Trophoblast cell (in vitro differentiated cells and primary cell): Measurements from ENCODE around the gene ENTREP3.
"Not testable (repeated sequence)": the region's sequence is repeated elsewhere in the genome, so short reads cannot be mapped to it uniquely, and the experiment has no call there.

Experiments used
- DNase-seq, 2 donors: peaks; one replicate each; pipeline ENCODE4 v3.0.0-alpha.2; 2016
- H2AFZ ChIP-seq: 2 replicates; pipeline ENCODE4 v1.6.1; 2013; ENCODE audit warnings: low read length, moderate library complexity, mild to moderate bottlenecking; ENCODE audit not compliant: insufficient read depth, poor library complexity
- H2AK5ac ChIP-seq: 2 replicates; pipeline ENCODE4 v1.6.1; 2013; ENCODE audit warnings: mild to moderate bottlenecking, low read length
- H2BK120ac ChIP-seq: 2 replicates; pipeline ENCODE4 v1.6.1; 2013; ENCODE audit warnings: low read length, mild to moderate bottlenecking, moderate library complexity; ENCODE audit not compliant: insufficient read depth, poor library complexity
- H2BK12ac ChIP-seq: 2 replicates; pipeline ENCODE4 v1.6.1; 2013; ENCODE audit warnings: mild to moderate bottlenecking, low read length, moderate library complexity
- H2BK5ac ChIP-seq: 2 replicates; pipeline ENCODE4 v1.6.1; 2013; ENCODE audit warnings: low read length, low read depth, moderate library complexity, mild to moderate bottlenecking; ENCODE audit not compliant: poor library complexity
- H3K14ac ChIP-seq: 2 replicates; pipeline ENCODE4 v1.6.1; 2013; ENCODE audit warnings: mild to moderate bottlenecking, low read length
- H3K18ac ChIP-seq: 2 replicates; pipeline ENCODE4 v1.6.1; 2013; ENCODE audit warnings: mild to moderate bottlenecking, low read length
- H3K23ac ChIP-seq: 2 replicates; pipeline ENCODE4 v1.6.1; 2013; ENCODE audit warnings: low read length
- H3K27ac ChIP-seq: 2 replicates; pipeline ENCODE4 v1.5.1; 2013; ENCODE audit warnings: low read depth, mild to moderate bottlenecking, inconsistent platforms, low read length, moderate library complexity
- H3K27me3 ChIP-seq: 2 replicates; pipeline ENCODE4 v1.6.1; 2013; ENCODE audit warnings: inconsistent platforms, mild to moderate bottlenecking, low read length, moderate library complexity; ENCODE audit not compliant: insufficient read depth
- H3K36me3 ChIP-seq, 2 experiments: 1 replicate in 1 of 2; 2 replicates in 1 of 2; pipeline ENCODE4 v1.6.1; 2013; ENCODE audit warnings: low read length in 2 of 2, mild to moderate bottlenecking in 2 of 2, moderate library complexity in 1 of 2; ENCODE audit not compliant: insufficient read depth in 2 of 2, control insufficient read depth in 1 of 2
- H3K4ac ChIP-seq: 2 replicates; pipeline ENCODE4 v1.6.1; 2013; ENCODE audit warnings: low read depth, mild to moderate bottlenecking, low read length, moderate library complexity
- H3K4me1 ChIP-seq, 2 experiments: 1 replicate in 1 of 2; 2 replicates in 1 of 2; pipeline ENCODE4 v1.6.1; 2013; ENCODE audit warnings: low read length in 2 of 2, mild to moderate bottlenecking in 2 of 2, moderate library complexity in 1 of 2; ENCODE audit not compliant: insufficient read depth in 2 of 2, control insufficient read depth in 1 of 2
- H3K4me2 ChIP-seq: 2 replicates; pipeline ENCODE4 v1.6.1; 2013; ENCODE audit warnings: inconsistent platforms, mild to moderate bottlenecking, low read length, moderate library complexity
- H3K4me3 ChIP-seq: 2 replicates; pipeline ENCODE4 v1.5.1; 2013; ENCODE audit warnings: mild to moderate bottlenecking, low read depth, low read length, inconsistent platforms
- H3K79me1 ChIP-seq: one replicate; pipeline ENCODE4 v1.6.1; 2013; ENCODE audit warnings: low read length
- H3K79me2 ChIP-seq: 2 replicates; pipeline ENCODE4 v1.6.1; 2013; ENCODE audit warnings: low read length, mild to moderate bottlenecking; ENCODE audit not compliant: control insufficient read depth, insufficient read depth, poor library complexity
- H3K9ac ChIP-seq: 2 replicates; pipeline ENCODE4 v1.6.1; 2013; ENCODE audit warnings: mild to moderate bottlenecking, low read length
- H3K9me3 ChIP-seq: 2 replicates; pipeline ENCODE4 v1.6.1; 2013; ENCODE audit warnings: low read depth, mild to moderate bottlenecking, control low read depth, inconsistent platforms, low read length; ENCODE audit not compliant: insufficient read depth
- H4K12ac ChIP-seq: 2 replicates; pipeline ENCODE4 v1.6.1; 2013; ENCODE audit warnings: low read depth, mild to moderate bottlenecking, low read length, moderate library complexity
- H4K8ac ChIP-seq: 2 replicates; pipeline ENCODE4 v1.6.1; 2013; ENCODE audit warnings: low read depth, mild to moderate bottlenecking, low read length, moderate library complexity
- H4K91ac ChIP-seq: one replicate; pipeline ENCODE4 v1.6.1; 2013; ENCODE audit warnings: low read depth, mild to moderate bottlenecking, low read length, moderate library complexity
- WGBS: extraction: QIAGEN DNeasy Blood & Tissue Kit; methylation state at CpG from one replicate; pipeline ENCODE4 v1.1.7; 2013; ENCODE audit warnings: missing lambda C conversion rate; ENCODE audit not compliant: insufficient read length, insufficient coverage; ENCODE audit errors: extremely low coverage; 5-methylcytosine and 5-hydroxymethylcytosine counted together

The ENTREP3 gene

DNA sequence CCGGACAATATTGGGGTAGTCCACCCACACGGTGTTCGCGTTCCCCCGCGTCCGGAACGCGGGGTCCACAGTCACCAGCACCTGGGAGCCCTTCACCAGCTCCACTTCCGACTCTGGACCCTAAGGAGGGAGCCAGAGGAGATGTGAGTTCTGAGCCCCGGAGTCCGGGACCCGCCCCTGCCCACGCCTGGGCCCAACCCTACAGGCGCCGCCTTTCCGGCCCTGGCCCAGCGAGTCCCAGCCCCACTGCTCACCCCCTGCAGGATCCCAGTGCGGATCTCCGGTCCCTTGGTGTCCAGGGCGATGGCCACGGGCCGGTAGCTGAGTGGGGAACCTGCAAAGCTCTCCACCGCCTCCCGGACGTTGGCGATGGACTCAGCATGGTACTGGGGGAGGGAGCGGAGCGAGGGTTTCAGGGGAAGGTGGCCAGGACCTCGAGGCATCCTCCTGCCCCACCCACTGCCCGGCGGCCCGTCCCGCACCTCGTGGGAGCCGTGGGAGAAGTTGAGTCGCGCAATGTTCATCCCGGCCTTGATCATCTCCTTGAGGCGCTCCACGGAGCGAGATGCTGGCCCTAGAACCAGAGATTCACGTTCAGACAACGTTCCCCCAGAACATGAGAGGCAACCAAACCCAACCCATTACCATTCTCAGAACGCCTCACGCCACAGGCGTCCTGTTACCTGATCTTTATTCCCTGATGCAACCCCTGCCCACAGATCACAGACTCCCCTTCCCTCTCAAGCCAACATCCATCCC lies 40.1 kb upstream of the ENTREP3 start:
- Histone ChIP-seq H3K79me2 (no peaks in the 10 kb centered on the region), H3K9me3 (peaks cover 2% of the 10 kb centered on the region), H2AFZ (no peak overlapping the region), H4K12ac (no peak overlapping the region), H3K36me3 (no peaks in the 10 kb centered on the region), H3K4me2 (no peak overlapping the region), H2BK120ac (no peak overlapping the region), H3K4me3 (no peak overlapping the region), H3K9ac (no peak overlapping the region), H3K14ac (no peak overlapping the region), H3K27me3 (peaks cover 14% of the 10 kb centered on the region), H3K18ac (no peak overlapping the region), H3K27ac (no peak overlapping the region), H4K91ac (no peak overlapping the region), H2BK12ac (no peak overlapping the region), H3K23ac (no peak overlapping the region), H3K4ac (no peak overlapping the region), H4K8ac (no peak overlapping the region), H3K4me1 (no peaks in the 10 kb centered on the region), H2BK5ac (no peak overlapping the region), H3K79me1 (no peaks in the 10 kb centered on the region), H2AK5ac (no peak overlapping the region)
- no peak for DNase-seq
- no CpG with 5 or more reads among the region's 47 CpGs for WGBS

DNA sequence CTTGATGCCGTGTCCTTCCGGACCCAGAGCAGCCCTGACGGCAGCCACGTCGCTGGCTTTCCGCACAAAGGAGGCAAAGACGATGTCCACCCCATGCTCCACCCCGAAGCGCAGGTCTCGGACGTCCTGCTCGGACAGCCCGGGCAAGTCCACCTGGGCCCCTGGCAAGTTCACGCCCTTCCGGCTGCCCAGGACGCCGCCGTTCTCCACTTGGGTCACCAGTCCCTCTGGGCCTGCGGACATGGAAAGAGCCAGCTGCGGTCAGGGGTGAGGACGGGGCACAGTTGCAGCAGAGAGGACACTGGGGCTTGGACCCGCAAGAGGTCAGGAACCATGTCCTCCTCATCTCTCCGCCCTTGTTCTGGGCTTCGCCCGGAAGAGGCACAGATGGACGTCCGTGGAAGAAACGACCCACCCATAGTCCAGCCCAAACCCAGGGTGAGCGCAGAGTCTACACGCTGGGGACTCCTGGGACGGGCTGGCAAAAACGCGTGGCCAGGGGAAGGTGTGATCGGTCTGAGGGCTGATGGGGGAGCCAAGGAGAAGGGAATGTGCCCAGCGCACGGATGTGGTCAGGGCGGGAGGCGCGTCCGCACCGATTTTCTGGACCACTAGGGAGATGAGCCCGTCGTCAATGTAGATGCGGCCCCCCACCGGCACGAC lies 39.4 kb upstream of the ENTREP3 start:
- H4K8ac ChIP-seq, result no peak overlapping the region
- no peak overlapping the region for H2AFZ ChIP-seq
- no peaks in the 10 kb centered on the region for H3K79me2 ChIP-seq
- no peak overlapping the region for H2BK12ac ChIP-seq
- no peak overlapping the region for H3K4me3 ChIP-seq
- H3K4ac ChIP-seq, result no peak overlapping the region
- no peak overlapping the region for H3K9ac ChIP-seq
- no peak overlapping the region for H3K14ac ChIP-seq
- no peaks in the 10 kb centered on the region for H3K36me3 ChIP-seq
- H3K23ac ChIP-seq, result no peak overlapping the region
- H3K27ac ChIP-seq, result no peak overlapping the region
- H4K91ac ChIP-seq, result no peak overlapping the region
- peaks cover 2% of the 10 kb centered on the region for H3K9me3 ChIP-seq
- no peak for DNase-seq
- no peak overlapping the region for H4K12ac ChIP-seq
- H3K79me1 ChIP-seq, result no peaks in the 10 kb centered on the region
- peaks cover 14% of the 10 kb centered on the region for H3K27me3 ChIP-seq
- no peak overlapping the region for H3K4me2 ChIP-seq
- H2BK120ac ChIP-seq, result no peak overlapping the region
- no peak overlapping the region for H3K18ac ChIP-seq
- H2AK5ac ChIP-seq, result no peak overlapping the region
- H3K4me1 ChIP-seq, result no peaks in the 10 kb centered on the region
- WGBS, result no CpG with 5 or more reads among the region's 46 CpGs
- no peak overlapping the region for H2BK5ac ChIP-seq

- Histone ChIP-seq H3K23ac (no peak overlapping the region), H3K27me3 (peaks cover 14% of the 10 kb centered on the region), H3K79me2 (no peaks in the 10 kb centered on the region), H2AFZ (no peak overlapping the region), H3K36me3 (no peaks in the 10 kb centered on the region), H3K9me3 (peaks cover 2% of the 10 kb centered on the region), H4K91ac (no peak overlapping the region), H3K4ac (no peak overlapping the region), H4K8ac (no peak overlapping the region), H2BK120ac (no peak overlapping the region), H2BK12ac (no peak overlapping the region), H3K4me1 (no peaks in the 10 kb centered on the region), H4K12ac (no peak overlapping the region), H3K18ac (no peak overlapping the region), H3K4me2 (no peak overlapping the region), H3K79me1 (no peaks in the 10 kb centered on the region), H3K14ac (no peak overlapping the region), H3K27ac (no peak overlapping the region), H2AK5ac (no peak overlapping the region), H3K9ac (no peak overlapping the region), H3K4me3 (no peak overlapping the region), H2BK5ac (no peak overlapping the region)
- no CpG with 5 or more reads among the region's 17 CpGs for WGBS
- no peak for DNase-seq
Observed at GRCh38 chr1:155293086-155293749, 37.9 kb upstream of the ENTREP3 start.

GRCh38 chr1:155291006-155291405 lies 35.7 kb upstream of the ENTREP3 start:
- H3K9me3 ChIP-seq, H3K79me2 ChIP-seq, H3K36me3 ChIP-seq, H4K8ac ChIP-seq, H3K4ac ChIP-seq, H2BK12ac ChIP-seq, H3K27ac ChIP-seq, H3K9ac ChIP-seq, H4K91ac ChIP-seq, H2AK5ac ChIP-seq, H2AFZ ChIP-seq, H2BK120ac ChIP-seq, H3K4me3 ChIP-seq, H3K23ac ChIP-seq, H3K79me1 ChIP-seq, H4K12ac ChIP-seq, H3K14ac ChIP-seq, H3K4me2 ChIP-seq, H2BK5ac ChIP-seq, H3K4me1 ChIP-seq, H3K18ac ChIP-seq: not testable (repeated sequence)
- DNase-seq, result peak; percentile 30 to 69
- peaks cover 14% of the 10 kb centered on the region for H3K27me3 ChIP-seq
- WGBS, result no CpG with 5 or more reads among the region's 10 CpGs
